Activated B cell treated with CpG ODN at 0.5 μM for 24 hours (primary cell): ENCODE results near the gene DZIP3. TPM values are rescaled to one million over a fixed set of nuclear protein-coding genes. Genes with fewer than 3 reads are reported as not detected.

Experiments used
- ATAC-seq: fragments of 200-7000 bp; cut with Tn5 transposase; one replicate; pipeline ENCODE4 v1.10.0; 2021; ENCODE audit warnings: low read depth, mild to moderate bottlenecking, moderate library complexity
- CTCF ChIA-PET: fragments of 350-600 bp; sonication (Branson Sonifier 250); formaldehyde crosslinking; loops from one replicate; lab custom pipeline; 2021; ENCODE audit warnings: antibody characterized with exemption; lab: Charles Lee
- POLR2A ChIA-PET: fragments of 350-600 bp; sonication (Branson Sonifier 250); formaldehyde crosslinking; loops from one replicate; lab custom pipeline; 2021; ENCODE audit warnings: antibody characterized with exemption; lab: Charles Lee
- DNase-seq: peaks from one replicate; pipeline ENCODE4 v3.0.0; 2022
- H3K27ac Mint-ChIP-seq: one replicate; pipeline ENCODE4 v1.8.0; 2020; ENCODE audit warnings: mixed read lengths
- H3K27me3 Mint-ChIP-seq: one replicate; pipeline ENCODE4 v1.8.0; 2021; ENCODE audit warnings: mixed read lengths
- H3K36me3 Mint-ChIP-seq: one replicate; pipeline ENCODE4 v1.8.0; 2021; ENCODE audit warnings: low read depth, mixed read lengths
- H3K4me1 Mint-ChIP-seq: one replicate; pipeline ENCODE4 v1.8.0; 2021; ENCODE audit warnings: mixed read lengths
- H3K4me3 Mint-ChIP-seq: one replicate; pipeline ENCODE4 v1.8.0; 2020; ENCODE audit warnings: mild to moderate bottlenecking, mixed read lengths
- H3K9me3 Mint-ChIP-seq: one replicate; pipeline ENCODE4 v1.8.0; 2020; ENCODE audit warnings: mixed read lengths
- CTCF ChIP-seq: fragments of 200-600 bp; IDR thresholded peaks from one replicate; pipeline ENCODE4 v1.8.0; 2022; ENCODE audit warnings: antibody characterized with exemption, mild to moderate bottlenecking
- intact Hi-C: fragments of 100-400 bp; cut with micrococcal nuclease; formaldehyde crosslinking; loops from one replicate; pipeline ENCODE4 v1.15.1; 2024
- total RNA-seq: library from RNA; stranded (reverse); gene quantifications from 2 replicates; pipeline ENCODE4 v1.2.3, GENCODE V29; 2022

The DZIP3 gene
- total RNA-seq, 1 donor from 2014 or later, result 15.5 TPM

DNA sequence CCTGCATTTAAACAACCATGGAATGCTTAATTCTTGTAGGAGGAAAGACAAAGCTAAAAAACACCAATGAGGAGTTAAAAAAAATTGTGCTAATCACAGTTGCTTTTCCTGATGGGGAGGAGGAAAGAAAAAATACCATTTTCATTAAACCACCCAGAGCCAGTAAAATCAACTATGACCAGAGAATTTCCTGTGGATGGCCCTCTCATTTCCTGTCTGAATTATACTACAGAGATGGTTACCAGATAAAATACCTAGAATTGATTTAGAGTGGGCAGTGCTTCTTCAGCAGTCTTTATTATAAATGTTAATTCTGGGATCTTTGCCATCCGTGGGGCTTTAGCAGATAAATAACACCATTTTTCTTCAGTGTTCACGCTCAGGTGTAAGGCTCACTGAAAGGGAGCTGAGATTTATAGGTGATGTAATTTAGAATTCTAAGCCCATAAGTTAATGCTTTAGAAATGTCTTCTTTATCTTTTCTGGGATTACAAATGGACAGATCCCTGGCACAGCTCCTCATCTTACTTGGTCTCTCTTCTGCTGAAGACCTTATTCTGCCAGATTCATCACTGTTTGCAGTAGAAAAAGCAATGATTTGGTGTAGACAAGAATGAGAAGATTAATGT lies 129.8 kb downstream of the DZIP3 start:
- CTCF ChIA-PET, result no interaction called here
- H3K9me3 Mint-ChIP-seq, result no peaks in the 10 kb centered on the region
- peaks cover 8% of the 10 kb centered on the region for H3K27me3 Mint-ChIP-seq
- no peak for TF ChIP-seq CTCF
- POLR2A ChIA-PET, result no interaction called here
- no peak for ATAC-seq
- no peaks in the 10 kb centered on the region for H3K36me3 Mint-ChIP-seq
- H3K4me1 Mint-ChIP-seq, result no peaks in the 10 kb centered on the region
- DNase-seq, result no peak
- H3K4me3 Mint-ChIP-seq, result no peak overlapping the region
- H3K27ac Mint-ChIP-seq, result no peak overlapping the region
- intact Hi-C loops, result no loop called here

DNA sequence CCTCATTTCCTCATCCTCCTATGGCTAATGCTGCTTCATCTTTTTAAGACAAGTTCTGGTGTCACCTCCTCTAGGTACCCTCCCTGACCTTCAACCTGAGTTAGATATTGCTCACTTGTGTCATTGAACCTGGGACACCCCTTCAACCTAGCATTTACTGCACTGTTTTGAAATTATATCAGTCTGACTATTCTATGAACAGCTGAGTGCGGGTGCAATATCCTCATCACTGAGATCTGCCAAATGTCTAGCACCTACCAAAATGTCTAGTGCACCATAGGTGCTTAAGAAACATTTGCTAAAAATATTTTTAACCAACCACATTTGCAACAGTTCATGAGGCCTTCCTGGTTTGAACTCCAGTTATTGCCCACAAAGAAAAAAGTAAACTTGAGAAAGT lies 133.2 kb downstream of the DZIP3 start:
- CTCF ChIA-PET, result no interaction called here
- no peak for TF ChIP-seq CTCF
- Mint-ChIP-seq H3K27me3 (peaks cover 8% of the 10 kb centered on the region), H3K4me1 (no peaks in the 10 kb centered on the region), H3K36me3 (no peaks in the 10 kb centered on the region), H3K9me3 (no peaks in the 10 kb centered on the region), H3K27ac (no peak overlapping the region), H3K4me3 (no peak overlapping the region)
- POLR2A ChIA-PET, result no interaction called here
- intact Hi-C loops, result no loop called here
- no peak for ATAC-seq
- DNase-seq, result no peak

DNA sequence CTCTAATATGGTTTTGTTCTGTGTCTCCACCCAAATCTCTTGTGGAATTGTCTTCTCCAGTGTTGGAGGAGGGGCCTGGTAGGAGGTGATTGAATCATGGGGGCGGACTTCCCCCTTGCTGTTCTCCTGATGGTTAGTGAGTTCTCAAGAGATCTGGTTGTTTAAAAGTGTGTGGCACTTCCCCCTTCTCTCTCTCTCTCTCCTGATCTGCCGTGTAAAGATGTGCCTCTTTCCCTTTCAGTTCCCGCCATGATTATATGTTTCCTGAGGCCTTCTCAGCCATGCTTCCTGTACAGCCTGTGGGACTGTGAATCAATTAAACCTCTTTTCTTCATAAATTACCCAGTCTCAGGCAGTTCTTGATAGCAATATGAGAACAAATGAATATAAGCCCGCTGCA lies 134.6 kb downstream of the DZIP3 start:
- ATAC-seq (no peak), DNase-seq (no peak)
- POLR2A ChIA-PET, result no interaction called here
- no peaks in the 10 kb centered on the region for H3K36me3 Mint-ChIP-seq
- TF ChIP-seq CTCF, result no peak
- intact Hi-C loops, result no loop called here
- CTCF ChIA-PET, result no interaction called here
- H3K27me3 Mint-ChIP-seq, result peaks cover 8% of the 10 kb centered on the region
- H3K4me3 Mint-ChIP-seq, result no peak overlapping the region
- H3K9me3 Mint-ChIP-seq, result no peaks in the 10 kb centered on the region
- H3K27ac Mint-ChIP-seq, result no peak overlapping the region
- H3K4me1 Mint-ChIP-seq, result no peaks in the 10 kb centered on the region

GRCh38 chr3:108728105-108728504 lies 138.6 kb downstream of the DZIP3 start:
- no peaks in the 10 kb centered on the region for H3K36me3 Mint-ChIP-seq
- ChIA-PET POLR2A (no interaction called here), CTCF (no interaction called here)
- no peaks in the 10 kb centered on the region for H3K9me3 Mint-ChIP-seq
- no peaks in the 10 kb centered on the region for H3K4me1 Mint-ChIP-seq
- TF ChIP-seq CTCF, result no peak
- peaks cover 5% of the 10 kb centered on the region for H3K27me3 Mint-ChIP-seq
- DNase-seq (no peak), ATAC-seq (no peak)
- intact Hi-C loops, result no loop called here
- no peak overlapping the region for H3K27ac Mint-ChIP-seq
- no peak overlapping the region for H3K4me3 Mint-ChIP-seq

- H3K4me1 Mint-ChIP-seq, result no peaks in the 10 kb centered on the region
- no peaks in the 10 kb centered on the region for H3K36me3 Mint-ChIP-seq
- ATAC-seq (no peak), DNase-seq (no peak)
- no peak overlapping the region for H3K4me3 Mint-ChIP-seq
- peaks cover 5% of the 10 kb centered on the region for H3K27me3 Mint-ChIP-seq
- ChIA-PET POLR2A (no interaction called here), CTCF (no interaction called here)
- no peak for TF ChIP-seq CTCF
- H3K9me3 Mint-ChIP-seq, result no peaks in the 10 kb centered on the region
- no peak overlapping the region for H3K27ac Mint-ChIP-seq
- intact Hi-C loops, result no loop called here
Measured at GRCh38 chr3:108728934-108729333, 139.4 kb downstream of the DZIP3 start.
